Skeletal muscle satellite cell (primary cell): ENCODE results near the gene SPC25.
"Not testable (repeated sequence)": the region's sequence is repeated elsewhere in the genome, so short reads cannot be mapped to it uniquely, and the experiment has no call there.

ENCODE experiments used
- H3K27me3 ChIP-seq: 2 replicates; pipeline ENCODE4 v1.7.0; 2013; ENCODE audit warnings: low read length; ENCODE audit not compliant: control insufficient read depth, insufficient read depth
- H3K36me3 ChIP-seq: 2 replicates; pipeline ENCODE4 v1.7.0; 2013; ENCODE audit warnings: mild to moderate bottlenecking, control low read depth, low read length; ENCODE audit not compliant: insufficient read depth
- H3K4me1 ChIP-seq: 2 replicates; pipeline ENCODE4 v1.7.0; 2013; ENCODE audit warnings: low read length; ENCODE audit not compliant: control insufficient read depth, insufficient read depth
- H3K4me2 ChIP-seq: 2 replicates; pipeline ENCODE4 v1.7.0; 2013; ENCODE audit warnings: mild to moderate bottlenecking, low read length
- H3K4me3 ChIP-seq: 2 replicates; pipeline ENCODE4 v1.7.0; 2013; ENCODE audit warnings: low read length
- H3K9ac ChIP-seq: 2 replicates; pipeline ENCODE4 v1.7.0; 2013; ENCODE audit warnings: mild to moderate bottlenecking, low read depth, low read length, moderate library complexity
- H3K9me3 ChIP-seq: replicated peaks from 2 replicates; pipeline ENCODE4 v1.7.0; 2013; ENCODE audit warnings: mild to moderate bottlenecking, control low read depth, low read length

The SPC25 gene

GRCh38 chr2:168897449-168897848 is 7.2 kb upstream of the SPC25 start:
- Histone ChIP-seq H3K4me3 (no peak overlapping the region), H3K4me1 (no peaks in the 10 kb centered on the region), H3K36me3 (no peaks in the 10 kb centered on the region), H3K9ac (no peak overlapping the region), H3K9me3 (no peaks in the 10 kb centered on the region), H3K4me2 (no peak overlapping the region), H3K27me3 (peaks cover 15% of the 10 kb centered on the region)

- Histone ChIP-seq H3K4me2 (no peak overlapping the region), H3K4me3 (no peak overlapping the region), H3K4me1 (no peaks in the 10 kb centered on the region), H3K9me3 (no peaks in the 10 kb centered on the region), H3K9ac (no peak overlapping the region), H3K27me3 (peaks cover 15% of the 10 kb centered on the region), H3K36me3 (no peaks in the 10 kb centered on the region)
These were observed 6.6 kb upstream of the SPC25 start for GRCh38 chr2:168896783-168897182.

GRCh38 chr2:168895771-168896170 is 5.5 kb upstream of the SPC25 start:
- H3K4me1 ChIP-seq: peaks cover 1% of the 10 kb centered on the region
- no peaks in the 10 kb centered on the region for H3K36me3 ChIP-seq
- H3K9ac ChIP-seq: no peak overlapping the region
- H3K27me3 ChIP-seq: peaks cover 9% of the 10 kb centered on the region
- no peak overlapping the region for H3K4me2 ChIP-seq
- H3K9me3 ChIP-seq: no peaks in the 10 kb centered on the region
- no peak overlapping the region for H3K4me3 ChIP-seq

GRCh38 chr2:168894720-168895119 is 4.5 kb upstream of the SPC25 start:
- no peak overlapping the region for H3K9ac ChIP-seq
- H3K4me3 ChIP-seq: no peak overlapping the region
- peaks cover 5% of the 10 kb centered on the region for H3K4me1 ChIP-seq
- H3K9me3 ChIP-seq: no peaks in the 10 kb centered on the region
- H3K4me2 ChIP-seq: no peak overlapping the region
- peaks cover under 1% of the 10 kb centered on the region for H3K27me3 ChIP-seq
- H3K36me3 ChIP-seq: no peaks in the 10 kb centered on the region

- no peaks in the 10 kb centered on the region for H3K36me3 ChIP-seq
- H3K9ac ChIP-seq: no peak overlapping the region
- peaks cover 5% of the 10 kb centered on the region for H3K4me1 ChIP-seq
- no peak overlapping the region for H3K4me2 ChIP-seq
- H3K4me3 ChIP-seq: no peak overlapping the region
- H3K27me3 ChIP-seq: no peaks in the 10 kb centered on the region
- H3K9me3 ChIP-seq: no peaks in the 10 kb centered on the region
These were observed 3.9 kb upstream of the SPC25 start for GRCh38 chr2:168894101-168894500.

- no peak overlapping the region for H3K9ac ChIP-seq
- H3K4me1 ChIP-seq: peaks cover 5% of the 10 kb centered on the region
- no peaks in the 10 kb centered on the region for H3K27me3 ChIP-seq
- H3K36me3 ChIP-seq: no peaks in the 10 kb centered on the region
- H3K4me2 ChIP-seq: no peak overlapping the region
- no peak overlapping the region for H3K4me3 ChIP-seq
- H3K9me3 ChIP-seq: no peaks in the 10 kb centered on the region
These were observed 2.1 kb upstream of the SPC25 start for GRCh38 chr2:168892327-168892726.

GRCh38 chr2:168889635-168890005 is 610 bp downstream of the SPC25 start:
- H3K4me1 ChIP-seq: peaks cover 16% of the 10 kb centered on the region
- H3K9me3 ChIP-seq: no peaks in the 10 kb centered on the region
- H3K27me3 ChIP-seq: no peaks in the 10 kb centered on the region
- H3K9ac ChIP-seq: peak overlapping the region; percentile 80
- H3K4me2 ChIP-seq: peak overlapping the region; percentile 86
- no peaks in the 10 kb centered on the region for H3K36me3 ChIP-seq
- peak overlapping the region; percentile 82 for H3K4me3 ChIP-seq

GRCh38 chr2:168884975-168885374 is 5.3 kb downstream of the SPC25 start:
- Histone ChIP-seq H3K4me1 (peaks cover 12% of the 10 kb centered on the region), H3K9ac (no peak overlapping the region), H3K4me3 (no peak overlapping the region), H3K27me3 (no peaks in the 10 kb centered on the region), H3K4me2 (no peak overlapping the region), H3K36me3 (no peaks in the 10 kb centered on the region), H3K9me3 (no peaks in the 10 kb centered on the region)

- not testable (repeated sequence) for H3K9ac ChIP-seq, H3K36me3 ChIP-seq, H3K4me3 ChIP-seq, H3K9me3 ChIP-seq, H3K27me3 ChIP-seq, H3K4me2 ChIP-seq
- peaks cover 12% of the 10 kb centered on the region for H3K4me1 ChIP-seq
These were observed 8.1 kb downstream of the SPC25 start for GRCh38 chr2:168882163-168882562.

GRCh38 chr2:168874368-168875054 is 15.7 kb downstream of the SPC25 start:
- H3K9me3 ChIP-seq: no peaks in the 10 kb centered on the region
- no peak overlapping the region for H3K4me2 ChIP-seq
- H3K9ac ChIP-seq: no peak overlapping the region
- no peaks in the 10 kb centered on the region for H3K27me3 ChIP-seq
- H3K4me3 ChIP-seq: no peak overlapping the region
- no peaks in the 10 kb centered on the region for H3K4me1 ChIP-seq
- H3K36me3 ChIP-seq: peaks cover 12% of the 10 kb centered on the region

- H3K4me3 ChIP-seq, H3K9ac ChIP-seq, H3K4me1 ChIP-seq, H3K4me2 ChIP-seq, H3K9me3 ChIP-seq, H3K27me3 ChIP-seq: not testable (repeated sequence)
- peaks cover 12% of the 10 kb centered on the region for H3K36me3 ChIP-seq
These were observed 19.4 kb downstream of the SPC25 start for GRCh38 chr2:168870824-168871223.

- H3K36me3 ChIP-seq: peaks cover 12% of the 10 kb centered on the region
- H3K4me2 ChIP-seq, H3K9ac ChIP-seq, H3K4me1 ChIP-seq, H3K27me3 ChIP-seq, H3K4me3 ChIP-seq, H3K9me3 ChIP-seq: not testable (repeated sequence)
These were observed 19.9 kb downstream of the SPC25 start for GRCh38 chr2:168870369-168870768.
